ENCODE measurements around the gene SLC7A14.

The SLC7A14 gene

DNA sequence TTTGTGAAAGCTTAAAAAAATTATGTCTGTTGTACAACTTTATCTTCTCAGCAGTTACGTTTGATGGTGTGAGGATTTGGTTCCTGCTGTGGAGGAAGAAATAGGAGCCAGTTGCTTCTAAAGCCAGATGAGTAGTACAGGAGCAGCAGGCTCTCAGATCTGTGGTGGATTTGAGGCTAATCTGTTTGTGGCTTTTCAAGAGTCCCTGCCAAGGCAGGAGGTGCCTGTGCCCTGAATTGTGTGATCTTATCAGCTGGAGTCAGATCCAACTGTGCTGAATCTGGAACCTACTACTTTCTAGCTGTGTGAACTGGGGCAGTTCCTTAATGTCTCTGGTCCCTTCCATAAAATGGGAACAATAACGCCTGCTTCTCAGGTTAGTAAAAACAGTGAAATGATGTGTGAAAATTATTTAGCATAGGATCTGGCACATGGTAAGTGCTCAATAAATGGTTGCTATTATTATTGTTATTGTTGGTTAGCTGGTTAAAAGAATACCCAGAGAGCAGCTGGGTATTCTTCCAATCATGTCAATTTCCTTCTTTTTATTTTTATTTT, 159.6 kb downstream of the SLC7A14 start:
- no peak for DNase-seq (ENCODE audit: low read depth)

DNA sequence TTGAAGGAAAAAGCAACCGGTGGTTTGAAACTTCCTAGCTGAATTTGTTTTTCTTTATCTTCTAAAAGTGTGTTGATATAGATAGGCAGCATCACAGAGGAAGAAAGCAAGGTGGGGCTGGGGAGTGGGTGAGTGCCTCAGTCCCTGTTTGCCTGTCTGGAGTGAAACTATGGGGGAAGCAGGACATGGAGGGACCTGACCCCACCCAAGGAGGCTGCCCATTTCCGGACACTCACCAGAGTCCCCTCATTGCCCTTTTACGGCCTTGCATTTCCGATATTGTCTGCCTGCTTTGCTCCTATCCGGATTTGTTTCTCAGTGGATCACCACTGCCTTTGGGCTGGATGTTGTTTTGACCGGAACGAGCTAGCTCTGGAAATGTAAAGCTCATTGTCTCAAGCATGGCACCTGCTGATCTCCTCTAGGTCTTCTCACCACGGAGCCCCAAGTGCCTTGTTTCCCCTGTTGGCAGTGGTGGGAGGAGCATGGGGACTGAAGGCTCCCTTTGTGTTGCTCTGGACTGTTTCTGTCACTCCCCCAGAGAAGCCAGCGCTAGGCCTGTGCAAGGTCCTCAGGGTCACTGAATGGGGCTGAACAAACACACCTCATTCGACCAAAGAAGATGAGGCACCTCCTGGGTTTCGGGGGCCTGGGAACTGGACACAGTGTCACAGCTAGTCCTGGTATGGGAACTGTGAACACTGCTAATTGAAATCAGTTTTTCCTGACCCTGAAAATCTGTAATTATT, 160.2 kb downstream of the SLC7A14 start:
- no peak for DNase-seq (ENCODE audit: low read depth)

DNA sequence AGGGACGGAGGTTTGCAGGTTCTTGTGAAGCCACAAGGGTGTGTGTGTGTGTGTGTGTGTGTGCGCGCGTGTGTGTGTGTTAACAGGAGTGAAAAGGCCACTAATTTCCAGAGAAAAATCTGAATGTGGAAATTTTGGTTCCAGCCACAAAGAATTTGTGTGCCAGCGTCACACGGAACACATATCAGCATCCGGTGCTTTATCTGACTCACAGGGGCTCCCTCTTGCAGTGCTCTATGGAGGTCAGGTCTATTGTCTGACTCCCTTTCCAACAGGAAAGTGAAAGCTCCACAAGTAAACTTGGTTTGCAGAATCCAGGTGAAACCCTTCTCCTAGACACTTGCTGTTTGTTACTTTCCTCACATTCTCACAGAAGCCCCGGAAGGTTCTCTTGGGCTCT, 161.0 kb downstream of the SLC7A14 start:
- no peak for DNase-seq (ENCODE audit: low read depth)

DNA sequence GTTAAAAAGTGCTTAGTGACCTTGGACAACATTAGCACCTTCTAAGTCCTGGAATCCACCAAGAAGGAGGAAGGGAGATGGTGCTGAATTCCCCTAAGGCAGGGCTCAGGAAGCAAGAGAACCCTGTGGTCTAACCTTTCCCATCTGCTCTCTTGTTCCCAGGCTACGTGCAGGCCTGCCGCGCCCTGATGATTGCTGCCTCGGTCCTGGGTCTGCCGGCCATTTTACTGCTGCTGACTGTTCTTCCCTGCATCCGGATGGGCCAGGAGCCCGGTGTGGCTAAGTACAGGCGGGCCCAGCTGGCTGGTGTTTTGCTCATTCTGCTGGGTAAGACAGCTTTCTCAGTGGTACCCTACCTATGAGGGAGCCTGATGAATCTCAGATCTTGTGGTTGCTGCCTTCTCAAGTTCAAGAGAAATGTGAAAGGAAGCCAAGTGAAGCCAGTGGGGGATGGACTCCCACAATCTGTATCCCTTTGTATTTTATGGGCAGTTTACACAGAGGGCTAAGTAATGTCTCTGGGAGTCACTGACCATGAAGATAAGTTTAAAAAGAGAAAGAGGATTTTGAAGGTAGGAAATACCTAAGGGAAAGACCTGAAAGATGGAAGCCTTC, 162.8 kb downstream of the SLC7A14 start:
- DNase-seq (ENCODE audit: low read depth) = no peak

DNA sequence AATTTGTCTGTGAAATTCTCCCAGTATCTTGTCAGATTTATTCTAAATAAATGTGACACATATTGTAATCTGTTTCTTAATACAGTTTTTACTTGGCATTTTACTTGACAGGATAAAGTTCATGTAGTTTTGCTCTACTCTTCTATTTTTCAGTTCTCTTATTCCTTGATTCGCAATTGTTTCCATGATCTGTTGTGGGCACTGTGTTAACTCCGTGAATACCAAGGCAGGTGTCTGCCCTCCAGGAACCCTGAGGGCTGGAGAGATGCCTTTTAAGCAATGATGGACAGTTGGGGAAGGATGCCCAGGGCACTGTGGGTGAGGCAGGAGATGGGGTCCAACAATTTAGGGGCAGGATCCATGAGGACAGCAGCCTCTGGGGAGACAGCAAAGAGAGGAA, 164.1 kb downstream of the SLC7A14 start:
- no peak for DNase-seq (ENCODE audit: low read depth)

DNA sequence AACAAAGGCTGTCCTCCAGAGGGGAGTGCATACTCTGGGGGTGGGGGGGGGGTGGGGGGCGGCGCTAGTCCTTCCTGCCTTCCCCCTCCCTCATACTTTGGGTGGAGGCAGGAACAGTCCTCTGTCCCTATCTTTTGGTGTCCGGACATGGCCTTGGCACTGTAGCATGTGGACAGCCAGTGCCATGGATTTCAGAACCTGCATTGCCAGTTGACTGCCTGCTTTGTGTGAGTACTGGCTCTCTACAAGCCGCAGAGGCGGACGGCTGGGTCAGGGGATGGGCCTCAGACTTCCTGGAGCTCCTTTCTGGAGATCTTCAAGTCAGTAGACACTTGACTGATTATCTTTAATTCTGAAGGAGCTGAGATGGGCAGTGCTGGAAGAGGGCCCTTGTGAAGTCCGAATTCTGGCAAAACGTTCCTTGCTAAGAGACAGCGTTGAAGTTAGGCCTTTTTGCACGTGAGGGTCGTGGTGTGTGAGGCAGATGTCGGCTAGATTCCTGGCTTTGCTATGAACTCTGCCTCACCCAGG, 164.7 kb downstream of the SLC7A14 start:
- no peak for DNase-seq (ENCODE audit: low read depth)

DNA sequence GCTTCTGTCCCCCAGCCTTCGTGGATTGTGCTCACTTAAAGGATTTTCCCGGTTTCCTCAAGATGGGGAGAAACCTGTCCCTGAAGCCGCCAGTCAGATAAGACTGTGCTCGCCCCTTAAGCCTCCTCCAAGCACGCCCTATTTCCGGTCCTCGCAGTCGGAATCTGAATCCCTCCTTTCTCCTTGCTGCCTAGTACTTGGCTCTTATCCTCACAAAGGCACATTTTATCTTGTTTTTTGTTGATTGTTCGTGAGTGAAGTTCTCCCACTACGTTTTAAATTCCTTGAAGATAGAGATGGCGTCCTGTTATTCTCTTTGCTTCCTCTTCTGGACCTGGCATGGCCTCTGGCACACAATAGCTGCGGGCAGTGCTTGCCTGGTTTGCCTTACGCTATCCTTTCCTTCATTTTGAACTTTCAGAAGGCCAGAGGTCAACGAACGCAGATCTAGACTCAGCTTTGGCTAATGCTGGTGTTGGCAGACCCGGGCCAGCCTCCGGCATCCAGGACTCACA, 165.5 kb downstream of the SLC7A14 start:
- DNase-seq (ENCODE audit: low read depth) = no peak

DNA sequence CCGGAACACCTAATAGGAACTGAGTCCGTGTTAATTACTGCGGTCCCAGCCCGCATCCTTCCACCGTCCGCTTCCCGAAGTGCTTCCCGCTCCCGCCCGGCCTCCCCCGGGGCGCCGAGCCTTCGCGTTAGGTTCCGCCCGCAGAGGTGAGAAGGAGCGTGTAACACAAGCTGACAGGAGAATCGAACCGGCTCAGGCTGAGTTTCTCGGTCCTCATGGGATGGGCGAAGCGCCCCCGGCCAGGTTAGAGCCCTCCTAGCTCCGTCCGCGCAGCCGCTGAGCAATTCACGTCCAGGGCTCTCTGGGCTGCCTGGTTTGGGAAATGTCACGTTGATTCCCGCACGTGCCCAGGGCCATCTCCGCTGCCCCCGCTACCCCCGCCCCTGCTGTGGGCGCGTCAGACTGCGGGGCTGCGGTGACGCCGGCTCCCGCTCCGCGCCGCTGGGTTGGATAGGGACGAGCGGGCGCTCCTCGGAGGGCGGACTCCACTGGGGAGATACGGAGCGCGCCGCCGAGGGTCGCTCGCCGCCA, 166.3 kb downstream of the SLC7A14 start:
- DNase-seq (ENCODE audit: low read depth) = no peak

DNA sequence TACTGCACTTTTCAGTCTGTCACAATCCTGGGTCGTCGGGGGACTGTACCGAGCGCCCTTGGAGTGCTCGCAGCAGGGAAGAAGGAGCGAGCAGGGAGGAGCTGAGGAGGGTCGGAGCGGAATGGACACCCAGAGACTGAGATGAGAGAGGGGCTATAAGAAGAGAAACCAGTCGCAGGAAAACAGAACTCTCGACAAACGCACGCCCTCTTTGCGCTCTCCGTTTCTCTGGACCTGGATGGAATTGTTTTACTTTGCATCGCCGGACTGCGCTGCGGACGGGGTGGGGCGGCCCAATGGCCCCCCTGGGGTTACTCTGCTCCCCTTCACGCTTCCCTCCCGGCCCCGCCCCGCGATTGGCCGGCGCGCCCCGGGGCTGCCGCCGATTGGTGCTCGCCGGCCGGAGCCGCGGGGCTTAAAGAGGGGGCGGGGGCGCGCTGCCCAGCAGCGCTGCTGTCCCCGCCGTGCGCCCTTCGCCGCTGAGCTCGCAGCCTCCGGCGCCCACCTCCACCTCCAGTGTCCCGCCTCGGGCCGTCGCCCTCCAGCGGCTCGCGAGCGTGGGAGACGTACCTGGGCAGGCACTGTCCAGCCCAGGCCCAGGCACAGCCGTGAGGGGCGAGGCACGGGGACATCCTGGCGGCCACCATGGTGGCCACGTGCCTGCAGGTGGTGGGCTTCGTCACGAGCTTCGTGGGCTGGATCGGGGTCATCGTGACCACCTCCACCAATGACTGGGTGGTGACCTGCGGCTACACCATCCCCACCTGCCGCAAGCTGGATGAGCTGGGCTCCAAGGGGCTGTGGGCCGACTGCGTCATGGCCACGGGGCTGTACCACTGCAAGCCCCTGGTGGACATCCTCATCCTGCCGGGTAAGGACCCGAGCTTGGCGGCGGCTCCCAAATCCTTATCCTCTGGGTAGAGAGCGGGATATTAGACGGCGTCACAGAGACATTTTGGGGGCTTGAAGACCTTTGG, 167.2 kb downstream of the SLC7A14 start, which contains the start of gene CLDN11:
Gene CLDN11, plus strand, starts transcription at position 447 of the 977 bp plus-strand sequence. Its CDS starts 199 bp downstream, at position 646.
- DNase-seq (ENCODE audit: low read depth) = no peak

DNA sequence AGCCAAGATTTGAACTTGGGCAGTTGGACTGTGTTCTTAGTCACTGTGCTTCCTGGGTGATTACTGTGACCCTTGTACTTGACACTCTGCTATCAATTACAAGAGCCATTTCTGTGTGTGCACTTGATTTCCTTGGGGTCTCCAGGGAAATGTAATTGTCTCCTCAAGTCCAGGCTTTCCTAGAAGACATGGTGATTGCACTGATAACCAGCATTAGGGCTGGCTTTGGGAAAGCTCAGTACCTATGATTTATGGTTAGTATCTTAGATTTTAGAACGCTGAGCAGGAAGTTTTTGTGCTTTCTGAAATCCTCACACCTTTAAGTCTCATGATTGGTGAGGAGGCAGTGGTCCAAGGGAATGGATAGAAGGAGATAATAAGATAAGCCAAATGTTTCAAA, 168.8 kb downstream of the SLC7A14 start:
- DNase-seq (ENCODE audit: low read depth) = no peak

DNA sequence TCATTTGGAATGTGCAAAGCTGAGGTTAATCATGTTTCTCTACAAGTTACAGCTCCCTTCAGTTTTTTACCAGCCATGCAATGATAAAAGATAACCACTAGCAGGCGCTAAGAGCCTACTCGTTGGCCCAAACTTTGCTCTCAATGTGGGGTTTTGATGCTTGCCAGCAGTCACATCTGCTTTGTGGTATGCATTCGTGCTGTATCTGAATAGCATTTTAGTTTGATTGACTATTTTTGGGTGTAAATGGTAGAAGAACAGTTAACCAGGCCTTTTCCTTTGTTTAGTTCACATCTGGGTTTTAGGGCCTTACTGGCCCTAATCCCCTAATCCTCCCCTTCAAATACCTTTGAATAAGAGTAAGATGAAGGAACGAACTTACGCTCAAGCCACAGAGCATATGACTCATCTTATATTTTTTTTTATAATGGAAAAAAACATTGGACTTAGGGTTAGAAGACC, 171.6 kb downstream of the SLC7A14 start:
- peak; percentile 15 for DNase-seq (ENCODE audit: low read depth)

DNA sequence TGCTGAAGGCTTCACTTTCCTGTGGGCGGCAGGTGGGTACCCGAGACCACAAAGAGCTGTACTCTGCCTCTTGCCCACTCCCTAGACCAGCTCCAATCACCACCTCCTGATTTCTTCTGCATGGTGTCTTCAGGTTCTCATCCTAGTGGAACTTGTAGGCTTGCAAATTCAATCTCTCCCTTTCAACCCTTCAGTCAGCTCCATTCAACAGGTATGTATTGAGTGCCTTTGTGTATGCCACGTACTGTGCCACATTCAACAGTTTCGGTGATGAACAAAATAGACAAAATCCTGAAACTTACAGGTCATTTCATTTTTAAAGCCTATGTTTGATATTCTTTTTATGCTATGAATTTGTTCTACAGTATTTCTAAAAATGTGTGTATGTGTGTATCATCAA, 172.6 kb downstream of the SLC7A14 start:
- DNase-seq (ENCODE audit: low read depth) = no peak

DNA sequence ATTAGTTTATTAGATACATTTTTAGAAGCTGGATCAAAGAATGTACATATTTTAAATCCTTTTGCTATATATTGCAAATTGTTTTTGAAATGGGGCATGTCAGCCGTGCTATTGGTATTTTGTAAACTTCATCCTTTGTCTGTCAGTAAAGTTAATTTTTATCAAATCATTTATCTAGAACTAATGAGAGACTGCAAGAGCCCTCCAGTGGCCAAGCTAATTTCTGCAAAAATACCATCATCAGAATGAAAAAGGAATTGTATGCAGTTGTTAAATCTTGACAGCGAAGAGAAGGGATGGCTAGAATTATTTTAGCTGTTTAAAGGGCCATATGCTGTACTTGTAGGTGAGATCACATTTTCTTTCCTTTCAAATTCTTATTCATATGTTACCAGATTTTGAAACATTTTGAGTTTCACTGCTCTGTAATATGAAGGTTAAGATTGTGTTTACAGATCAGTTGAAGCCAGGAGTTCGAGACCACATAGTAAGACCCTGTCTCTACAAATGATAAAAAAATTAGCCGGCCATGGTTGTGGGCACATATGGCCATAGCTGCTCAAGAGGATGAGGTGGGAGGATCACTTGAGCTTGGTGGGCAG, 175.3 kb downstream of the SLC7A14 start:
- DNase-seq (ENCODE audit: low read depth) = no peak

Data from stimulated activated CD8-positive, alpha-beta memory T cell treated with anti-CD3 and anti-CD28 coated beads, Interleukin-12 subunit alpha, Interleukin-12 subunit beta, amount 100 ng/mL, for 1 hour (primary cell).